HepG2 (cell line): Measurements from ENCODE around the gene WBP1. TPM values are rescaled to one million over a fixed set of nuclear protein-coding genes. Genes with fewer than 3 reads are reported as not detected.
A peak's percentile ranks its signal among the peaks of the same experiment; 100 is the strongest.

ENCODE experiments used
- DDIT3 ChIP-seq: sonication (generic); formaldehyde crosslinking; IDR thresholded peaks from 2 replicates; pipeline ENCODE4 v1.4.0; 2020; ENCODE audit warnings: mild to moderate bottlenecking, missing genetic modification reagents
- HNRNPH1 ChIP-seq: fragments of 200-400 bp; formaldehyde crosslinking; optimal IDR thresholded peaks from 2 replicates; pipeline ENCODE3; 2017; ENCODE audit warnings: mild to moderate bottlenecking, low read depth, low read length
- KLF13 ChIP-seq: sonication (generic); formaldehyde crosslinking; IDR thresholded peaks from 2 replicates; pipeline ENCODE4 v1.4.0; 2020; ENCODE audit warnings: mild to moderate bottlenecking, missing genetic modification reagents
- PATZ1 ChIP-seq: sonication (generic); formaldehyde crosslinking; IDR thresholded peaks from 2 replicates; pipeline ENCODE4 v1.4.0; 2020; ENCODE audit warnings: missing genetic modification reagents
- RBAK ChIP-seq: sonication (generic); formaldehyde crosslinking; IDR thresholded peaks from 2 replicates; pipeline ENCODE4 v1.5.1; 2020; ENCODE audit warnings: mild to moderate bottlenecking, missing genetic modification reagents
- SP2 ChIP-seq: sonication (generic); formaldehyde crosslinking; IDR thresholded peaks from 2 replicates; pipeline ENCODE4 v1.5.1; 2020; ENCODE audit warnings: mild to moderate bottlenecking, missing genetic modification reagents
- SP5 ChIP-seq: IDR thresholded peaks from 2 replicates; pipeline ENCODE4 v1.6.1; 2016; ENCODE audit warnings: low read depth, borderline replicate concordance
- TGIF2 ChIP-seq: IDR thresholded peaks from 2 replicates; pipeline ENCODE4 v1.6.1; 2016; ENCODE audit warnings: control low read depth, missing compliant biosample characterization
- U2AF1 ChIP-seq: fragments of 200-400 bp; formaldehyde crosslinking; optimal IDR thresholded peaks from 2 replicates; pipeline ENCODE3; 2017; ENCODE audit warnings: mild to moderate bottlenecking, low read depth, low read length
- WIZ ChIP-seq: sonication (generic); formaldehyde crosslinking; IDR thresholded peaks from 2 replicates; pipeline ENCODE4 v1.5.1; 2020; ENCODE audit warnings: mild to moderate bottlenecking, missing genetic modification reagents
- ZNF124 ChIP-seq: sonication (generic); formaldehyde crosslinking; IDR thresholded peaks from 2 replicates; pipeline ENCODE4 v1.4.0; 2020; ENCODE audit warnings: missing genetic modification reagents
- ZNF564 ChIP-seq: sonication (generic); formaldehyde crosslinking; IDR thresholded peaks from 2 replicates; pipeline ENCODE4 v1.8.1; 2023; ENCODE audit warnings: mild to moderate bottlenecking, missing genetic modification reagents
- ZNF615 ChIP-seq: sonication (generic); formaldehyde crosslinking; IDR thresholded peaks from 2 replicates; pipeline ENCODE4 v1.5.0; 2020; ENCODE audit warnings: mild to moderate bottlenecking, missing genetic modification reagents, borderline replicate concordance
- ZNF709 ChIP-seq: sonication (generic); formaldehyde crosslinking; IDR thresholded peaks from 2 replicates; pipeline ENCODE4 v1.5.0; 2020; ENCODE audit warnings: mild to moderate bottlenecking, missing genetic modification reagents
- ZSCAN31 ChIP-seq: sonication (generic); formaldehyde crosslinking; IDR thresholded peaks from 2 replicates; pipeline ENCODE4 v1.5.0; 2020; ENCODE audit warnings: low read depth, mild to moderate bottlenecking, missing genetic modification reagents
- polyA plus RNA-seq, 8 experiments: library from polyadenylated mRNA; depleted of rRNA in 3 of 8; stranded (reverse) in 7 of 8; unstranded in 1 of 8; fragments of >200 nt; fragmentation: Illumina TruSeq in 4 of 8; extraction: Trizol in 4 of 8; gene quantifications; 2 replicates each; pipeline versions ENCODE4 v1.2.1 to v1.2.3, GENCODE V29; 2011 to 2016; ENCODE audit warnings: low read depth in 4 of 8, missing spikeins in 1 of 8, mixed read lengths in 1 of 8; ENCODE audit not compliant: insufficient read depth in 1 of 8
- total RNA-seq, 5 experiments: library from RNA; depleted of rRNA; stranded (reverse); fragments of >200 nt; fragmentation: Illumina TruSeq; extraction: Trizol; gene quantifications; 2 replicates each; pipeline ENCODE4 v1.2.3, GENCODE V29; 2016; ENCODE audit warnings: low read depth in 1 of 5

The WBP1 gene
- total and polyA plus RNA-seq, 2 of the 13 experiments (the other 11 are each of a cell fraction or from before 2014, with no cell fraction given), result 38.8 to 85.7 TPM

GRCh38 chr2:74439803-74440377 lies 18.3 kb upstream of the WBP1 start (continued):
- TF ChIP-seq ZNF564 (CRISPR knock-in tag), result 0 out of 2 replicates have a peak, but pooled peaks have one; percentile 13
- peak; percentile 66 for TF ChIP-seq U2AF1
- no peak for TF ChIP-seq ZNF124 (CRISPR knock-in tag)
- peak; percentile 83 for TF ChIP-seq PATZ1 (CRISPR knock-in tag)
- 0 out of 2 replicates have a peak, but pooled peaks have one; percentile 31 for TF ChIP-seq WIZ (CRISPR knock-in tag)
- TF ChIP-seq TGIF2, result peak; percentile 13
- TF ChIP-seq ZSCAN31, result peak; percentile 18; the same call in 1 of the 2 replicates
- TF ChIP-seq HNRNPH1, result peak; percentile 22
- peak; percentile 38; the same call in 1 of the 2 replicates for TF ChIP-seq SP2
- TF ChIP-seq ZNF615 (CRISPR knock-in tag), result 0 out of 2 replicates have a peak, but pooled peaks have one; percentile 56
- peak; percentile 91 for TF ChIP-seq RBAK (CRISPR knock-in tag)
- 0 out of 2 replicates have a peak, but pooled peaks have one; percentile 1 for TF ChIP-seq KLF13 (CRISPR knock-in tag)
- no peak for TF ChIP-seq ZNF709
- TF ChIP-seq DDIT3 (CRISPR knock-in tag), result no peak
- peak; percentile 21; the same call in 1 of the 2 replicates for TF ChIP-seq SP5 (CRISPR knock-in tag)
